ENCODE results near the gene UBTD2.

The UBTD2 gene

DNA sequence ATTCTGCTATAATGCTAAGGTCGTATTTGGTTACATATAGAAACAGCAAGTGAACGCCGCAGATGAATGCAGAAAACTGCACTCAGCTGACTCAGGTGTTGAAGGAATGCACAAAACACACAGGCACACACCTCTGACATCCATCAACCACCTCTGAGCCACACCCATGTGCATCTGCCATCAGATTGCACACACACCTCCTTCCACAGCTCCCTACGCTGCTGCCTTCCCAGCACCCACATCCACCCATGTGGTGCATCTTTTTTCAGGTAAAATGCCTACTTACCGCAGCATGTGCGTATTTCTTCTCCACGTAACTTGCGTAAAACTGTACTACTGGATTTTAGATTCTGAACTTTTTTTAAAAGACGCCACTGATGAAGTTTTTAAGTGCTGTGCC lies 102.6 kb downstream of the UBTD2 start:
- H3K4me3 ChIP-seq (replicated peaks in 1 of 2; ENCODE audit: low read depth in 2 of 2, low read length in 2 of 2), result no peak overlapping the region
- DNase-seq (ENCODE audit: low read depth in 2 of 2), result no peak
- no peak for TF ChIP-seq CTCF (IDR thresholded peaks at IDR 0.05; ENCODE audit: low read depth, low read length)

DNA sequence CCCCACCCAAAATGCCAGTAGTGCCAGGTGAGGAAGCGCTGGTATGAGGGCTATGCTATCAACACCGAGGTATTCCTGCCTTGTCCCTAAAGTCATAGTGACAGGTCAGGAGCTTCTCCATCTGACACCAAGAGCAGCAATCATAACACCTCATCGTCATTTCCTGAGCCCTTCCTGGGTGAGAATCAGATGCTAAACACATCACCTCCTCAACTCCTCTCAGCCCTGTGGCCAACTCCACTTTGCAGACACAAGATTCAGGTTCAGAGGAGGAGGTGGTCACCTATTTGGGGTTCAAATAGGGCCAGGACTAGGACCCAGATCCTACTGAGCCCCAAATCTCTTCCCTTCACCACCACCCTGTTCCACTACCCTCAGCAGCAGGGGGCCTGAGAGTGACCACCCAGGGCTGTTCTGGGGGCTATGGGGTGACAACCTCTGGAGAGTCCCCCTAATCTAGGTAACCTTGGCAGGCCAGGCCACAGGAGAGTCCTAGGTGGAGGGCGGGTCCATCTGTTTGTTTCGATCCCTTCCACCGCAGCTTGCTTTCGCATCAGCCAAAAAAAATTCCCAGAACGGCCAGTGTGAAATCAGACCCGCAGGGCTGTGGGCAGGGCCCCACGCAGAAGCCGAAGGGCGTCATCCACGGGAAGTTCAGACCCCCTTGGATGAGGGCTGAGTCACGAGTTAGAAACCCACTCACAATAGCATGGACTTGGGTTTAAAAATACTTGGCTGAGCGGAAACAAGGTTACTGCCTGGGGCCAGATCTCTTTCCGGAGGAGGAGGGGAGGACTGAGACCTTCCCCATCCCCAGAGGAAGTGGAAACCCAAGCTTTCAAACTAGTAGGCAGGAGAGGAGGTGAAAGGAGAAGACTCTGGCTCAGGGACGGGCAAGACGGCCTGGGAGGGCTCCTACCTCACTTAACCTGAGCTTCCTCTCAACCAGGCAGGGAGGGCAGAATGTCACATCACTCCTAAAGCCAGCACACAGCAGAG lies 104.3 kb downstream of the UBTD2 start:
- DNase-seq (ENCODE audit: low read depth in 2 of 2), result peak; percentile 59 to 85
- no peak for TF ChIP-seq CTCF (IDR thresholded peaks at IDR 0.05; ENCODE audit: low read depth, low read length)
- no peak overlapping the region for H3K4me3 ChIP-seq (replicated peaks in 1 of 2; ENCODE audit: low read depth in 2 of 2, low read length in 2 of 2)

GRCh38 chr5:172178301-172178987 lies 105.1 kb downstream of the UBTD2 start:
- no peak for DNase-seq (ENCODE audit: low read depth in 2 of 2)
- H3K4me3 ChIP-seq (replicated peaks in 1 of 2; ENCODE audit: low read depth in 2 of 2, low read length in 2 of 2), result no peak overlapping the region
- no peak for TF ChIP-seq CTCF (IDR thresholded peaks at IDR 0.05; ENCODE audit: low read depth, low read length)

DNA sequence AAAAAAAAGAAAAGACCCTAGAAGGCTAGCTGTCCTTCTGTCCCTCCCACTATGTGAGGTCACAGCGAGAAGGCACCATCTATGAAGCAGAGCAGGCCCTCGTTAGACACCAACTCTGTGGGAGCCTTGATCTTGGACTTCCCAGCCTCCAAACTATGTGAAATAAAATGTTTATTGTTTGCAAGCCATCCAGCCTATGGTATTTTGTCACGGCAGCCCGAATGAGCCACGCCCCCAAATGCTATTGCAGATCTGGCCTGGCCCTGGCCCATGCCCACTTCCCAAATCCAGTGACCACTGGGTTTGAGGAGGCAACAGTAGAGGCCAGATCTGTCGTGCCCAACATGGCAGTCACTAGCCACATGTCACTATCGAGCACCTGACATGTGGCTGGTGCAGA lies 106.4 kb downstream of the UBTD2 start:
- no peak for TF ChIP-seq CTCF (IDR thresholded peaks at IDR 0.05; ENCODE audit: low read depth, low read length)
- no peak for DNase-seq (ENCODE audit: low read depth in 2 of 2)
- H3K4me3 ChIP-seq (replicated peaks in 1 of 2; ENCODE audit: low read depth in 2 of 2, low read length in 2 of 2), result no peak overlapping the region

GRCh38 chr5:172175263-172175719 lies 108.3 kb downstream of the UBTD2 start:
- no peak overlapping the region for H3K4me3 ChIP-seq (replicated peaks in 1 of 2; ENCODE audit: low read depth in 2 of 2, low read length in 2 of 2)
- TF ChIP-seq CTCF (IDR thresholded peaks at IDR 0.05; ENCODE audit: low read depth, low read length), result no peak
- no peak for DNase-seq (ENCODE audit: low read depth in 2 of 2)

DNA sequence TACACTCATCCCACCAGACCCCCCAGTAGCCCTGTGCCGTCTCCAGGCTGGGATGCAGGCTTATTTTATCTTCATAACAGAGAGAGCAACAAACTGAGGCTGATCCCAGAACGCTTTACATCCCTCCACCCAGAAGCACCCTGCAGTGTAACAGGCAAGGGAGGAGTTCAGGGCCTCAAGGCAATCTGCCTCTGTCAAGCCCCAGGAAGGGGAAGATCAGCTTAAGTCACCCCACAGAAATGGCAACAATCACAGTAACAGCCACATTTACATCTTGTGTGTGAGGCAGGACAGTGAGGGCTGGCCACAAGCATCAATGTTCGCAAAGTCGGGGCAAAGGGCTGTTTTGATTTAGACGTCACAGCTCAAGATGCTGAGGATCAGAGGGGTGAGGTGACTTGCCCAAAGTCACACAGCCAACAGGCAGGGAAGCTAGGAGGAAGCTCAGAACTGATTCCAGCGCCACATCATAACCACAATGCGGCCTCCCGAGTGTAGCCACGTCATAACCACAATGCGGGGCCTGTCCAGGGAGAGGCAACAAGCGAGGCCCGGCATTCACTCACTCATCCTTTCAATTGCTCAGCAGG lies 109.9 kb downstream of the UBTD2 start:
- no peak overlapping the region for H3K4me3 ChIP-seq (replicated peaks in 1 of 2; ENCODE audit: low read depth in 2 of 2, low read length in 2 of 2)
- peak; percentile 44 to 90 for DNase-seq (ENCODE audit: low read depth in 2 of 2)
- no peak for TF ChIP-seq CTCF (IDR thresholded peaks at IDR 0.05; ENCODE audit: low read depth, low read length)

Measured in cardiac fibroblast (primary cell).